Middle frontal gyrus (tissue), 1 donor: ENCODE data around the gene TIPRL.
A peak's percentile ranks its signal among the peaks of the same experiment; 100 is the strongest.

Experiments used
- DNase-seq: peaks from one replicate; pipeline ENCODE4 v3.0.0-alpha.2; 2015; ENCODE audit warnings: low spot score; ENCODE audit errors: extremely low spot score

Gene TIPRL

DNA sequence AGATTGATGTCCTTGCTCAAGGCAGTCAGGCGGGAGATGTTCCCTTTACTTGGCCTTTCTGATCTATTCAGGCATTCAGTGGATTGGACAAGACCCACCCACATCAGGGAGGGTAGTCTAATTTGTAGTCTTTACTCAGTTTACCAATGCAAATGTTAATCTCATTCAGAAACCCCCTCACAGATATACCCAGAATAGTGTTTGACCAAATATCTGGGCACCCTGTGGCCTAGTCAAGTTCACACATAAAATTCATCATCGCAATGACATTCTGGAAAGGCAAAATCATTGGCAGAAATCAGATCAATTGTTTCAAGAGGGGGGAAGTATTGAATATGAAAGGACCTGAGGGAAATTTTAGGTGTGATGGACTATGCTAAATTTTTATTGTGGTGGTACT lies 34.6 kb downstream of the TIPRL start:
- DNase-seq, result no peak

DNA sequence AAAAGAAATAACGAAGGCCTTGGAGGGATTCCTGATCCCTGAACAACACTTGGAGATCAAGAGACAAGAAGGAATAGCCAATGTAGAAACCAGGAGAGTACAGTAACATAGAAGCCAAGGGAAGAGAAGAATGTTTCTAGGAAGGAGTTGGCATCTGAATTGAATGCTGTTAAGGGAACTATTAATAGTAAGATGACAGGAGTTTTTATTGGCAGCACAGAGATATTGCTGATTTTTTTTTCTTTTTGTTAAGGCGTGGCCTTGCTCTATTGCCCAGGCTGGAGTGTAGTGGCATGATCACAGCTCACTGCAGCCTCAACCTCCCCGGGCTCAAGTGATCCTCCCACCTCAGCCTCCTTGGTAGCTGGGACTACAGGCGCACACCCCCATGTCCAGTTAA lies 37.4 kb downstream of the TIPRL start:
- DNase-seq, result no peak

DNA sequence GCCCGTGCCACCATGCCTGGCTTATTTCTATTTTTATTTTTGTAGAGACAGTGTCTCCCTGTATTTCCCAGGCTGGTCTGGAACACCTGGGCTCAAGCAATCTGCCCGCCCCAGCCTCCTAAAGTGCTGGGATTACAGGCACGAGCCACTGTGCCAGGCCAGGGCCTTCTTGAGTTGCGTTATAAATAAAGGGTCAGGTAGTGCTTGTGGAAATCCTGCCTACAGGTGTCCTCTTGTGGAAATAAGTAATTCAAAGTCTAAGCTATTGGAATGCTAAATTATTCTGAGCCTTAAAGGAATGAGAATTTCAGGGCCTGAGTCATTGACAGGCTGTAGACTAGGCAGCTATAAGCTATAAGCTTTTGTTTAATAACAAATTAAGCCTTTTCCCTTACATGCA lies 38.9 kb downstream of the TIPRL start:
- DNase-seq, result no peak

DNA sequence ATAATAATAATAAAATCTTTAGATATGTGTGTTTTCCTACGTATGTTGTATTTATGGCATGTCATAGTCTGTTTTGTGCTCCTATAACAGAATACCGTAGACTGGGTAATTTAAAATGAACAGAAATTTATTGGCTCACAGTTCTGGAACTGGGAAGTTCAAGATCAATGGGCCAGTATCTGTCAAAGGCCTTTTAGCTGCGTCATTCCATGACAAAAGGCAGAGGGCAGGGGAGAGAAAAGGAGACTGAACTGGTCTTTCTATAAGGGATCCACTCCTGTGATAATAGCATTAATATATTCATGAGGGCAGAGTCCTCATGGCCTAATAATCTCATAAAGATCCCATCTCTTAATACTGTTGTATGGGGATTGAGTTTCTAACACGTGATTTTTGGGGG lies 39.9 kb downstream of the TIPRL start:
- DNase-seq, result no peak

DNA sequence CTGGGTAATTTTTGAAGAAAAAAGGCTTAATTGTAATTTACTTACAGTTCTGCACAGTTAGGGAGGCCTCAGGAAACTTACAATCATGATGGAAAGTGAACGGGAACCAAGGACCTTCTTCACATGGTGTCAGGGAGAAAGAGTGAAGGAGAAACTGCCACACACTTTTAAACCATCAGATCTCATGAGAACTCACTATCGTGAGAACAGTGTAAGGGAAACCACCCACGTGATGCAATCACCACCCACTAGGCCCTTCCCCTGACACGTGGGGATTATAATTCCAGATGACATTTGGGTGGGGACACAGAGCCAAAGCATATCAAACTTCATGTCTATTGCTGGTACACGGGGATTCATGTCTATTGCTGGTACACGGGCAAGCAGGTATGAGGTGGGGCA lies 41.7 kb downstream of the TIPRL start:
- no peak for DNase-seq

DNA sequence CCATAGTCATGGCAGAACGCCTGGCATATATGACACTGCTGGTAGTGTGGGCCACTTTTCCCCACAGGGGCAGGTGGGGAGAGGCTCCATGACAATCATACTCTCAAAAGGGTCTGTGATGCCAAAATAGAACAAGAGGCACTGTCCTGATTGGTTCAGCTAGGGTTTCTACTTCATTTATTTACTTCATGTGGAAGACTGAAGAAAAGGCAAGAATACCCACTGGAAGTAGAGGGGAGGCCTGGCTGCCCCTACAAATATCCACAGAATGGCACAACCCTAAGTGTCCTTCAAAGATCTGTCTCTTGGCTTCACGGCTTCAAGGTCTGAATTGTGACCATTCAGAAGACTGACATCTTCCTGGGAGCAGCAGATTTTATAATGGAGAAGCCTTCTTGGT lies 42.5 kb downstream of the TIPRL start:
- no peak for DNase-seq

DNA sequence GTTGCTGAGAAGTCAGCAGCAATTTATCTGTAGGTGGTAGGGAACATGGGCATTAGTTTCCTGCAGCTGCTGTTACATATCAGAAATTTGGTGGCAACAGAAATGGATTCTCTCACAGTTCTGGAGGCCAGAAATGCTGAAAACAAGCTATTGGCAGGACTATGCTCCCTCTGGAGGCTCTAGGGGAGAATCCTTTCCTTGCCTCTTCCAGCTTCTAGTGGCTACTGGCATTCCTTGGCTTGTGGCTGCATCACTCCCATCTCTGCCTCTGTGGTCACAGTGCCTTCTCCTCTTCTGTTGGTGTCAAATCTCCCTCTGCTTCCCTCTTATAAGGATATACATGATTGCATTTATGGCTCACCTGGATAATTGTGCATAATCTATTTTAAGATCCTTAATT lies 44.5 kb downstream of the TIPRL start:
- DNase-seq, result no peak

DNA sequence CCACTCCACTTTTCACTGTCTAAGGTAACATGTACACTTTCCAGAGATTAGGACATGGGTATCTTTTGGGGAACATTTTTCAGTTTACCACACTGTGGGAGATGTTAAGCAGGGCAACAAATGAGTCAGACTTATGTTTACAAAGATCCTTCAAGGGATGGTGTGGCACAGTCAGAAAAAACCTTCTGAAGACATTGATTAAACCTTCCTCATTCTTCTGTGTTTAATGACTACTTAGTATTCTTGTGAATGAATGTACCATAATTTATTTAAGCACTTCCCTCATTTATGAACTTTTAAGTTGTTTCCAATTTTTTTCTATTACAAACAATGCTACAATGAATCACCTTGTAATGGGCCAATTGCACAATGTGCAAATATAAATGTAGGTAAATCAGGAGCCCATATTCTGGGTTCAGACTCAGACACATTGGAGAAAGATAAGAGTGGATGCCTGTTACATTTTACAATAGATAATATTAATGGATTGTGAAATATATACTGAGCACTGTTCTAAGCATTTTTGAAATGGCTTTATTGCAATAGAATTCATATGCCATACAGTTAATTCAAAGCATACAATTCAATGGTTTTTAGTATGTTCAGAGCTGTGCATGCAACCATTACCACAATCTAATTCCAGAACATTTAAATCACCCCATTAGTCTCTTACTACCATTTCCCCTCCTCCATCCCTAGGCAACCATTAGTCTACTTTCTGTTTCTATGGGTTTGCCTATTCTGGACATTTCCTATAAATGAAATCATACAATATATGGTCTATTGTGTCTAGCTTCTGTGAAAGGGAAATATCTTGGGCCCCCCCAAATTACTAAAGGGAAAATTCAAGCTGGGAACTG lies 45.1 kb downstream of the TIPRL start:
- no peak for DNase-seq

DNA sequence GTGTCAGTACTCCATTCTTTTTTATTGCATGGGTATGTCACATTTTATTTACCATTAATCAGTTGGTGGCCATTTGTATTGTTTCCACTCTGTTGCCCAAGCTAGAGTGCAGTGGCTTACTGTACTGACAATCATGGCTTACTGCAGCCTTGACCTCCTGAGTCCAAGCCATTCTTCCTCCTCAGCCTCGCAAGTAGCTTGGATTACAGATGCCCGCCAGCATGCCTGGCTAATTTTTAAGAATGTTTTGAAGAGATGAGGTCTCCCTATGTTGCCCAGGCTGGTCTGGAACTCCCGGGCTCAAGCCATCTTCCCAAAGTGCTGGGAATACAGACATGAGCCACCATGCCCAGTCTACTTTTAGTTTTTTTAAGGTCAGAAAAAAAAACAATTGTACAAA lies 46.2 kb downstream of the TIPRL start:
- no peak for DNase-seq

DNA sequence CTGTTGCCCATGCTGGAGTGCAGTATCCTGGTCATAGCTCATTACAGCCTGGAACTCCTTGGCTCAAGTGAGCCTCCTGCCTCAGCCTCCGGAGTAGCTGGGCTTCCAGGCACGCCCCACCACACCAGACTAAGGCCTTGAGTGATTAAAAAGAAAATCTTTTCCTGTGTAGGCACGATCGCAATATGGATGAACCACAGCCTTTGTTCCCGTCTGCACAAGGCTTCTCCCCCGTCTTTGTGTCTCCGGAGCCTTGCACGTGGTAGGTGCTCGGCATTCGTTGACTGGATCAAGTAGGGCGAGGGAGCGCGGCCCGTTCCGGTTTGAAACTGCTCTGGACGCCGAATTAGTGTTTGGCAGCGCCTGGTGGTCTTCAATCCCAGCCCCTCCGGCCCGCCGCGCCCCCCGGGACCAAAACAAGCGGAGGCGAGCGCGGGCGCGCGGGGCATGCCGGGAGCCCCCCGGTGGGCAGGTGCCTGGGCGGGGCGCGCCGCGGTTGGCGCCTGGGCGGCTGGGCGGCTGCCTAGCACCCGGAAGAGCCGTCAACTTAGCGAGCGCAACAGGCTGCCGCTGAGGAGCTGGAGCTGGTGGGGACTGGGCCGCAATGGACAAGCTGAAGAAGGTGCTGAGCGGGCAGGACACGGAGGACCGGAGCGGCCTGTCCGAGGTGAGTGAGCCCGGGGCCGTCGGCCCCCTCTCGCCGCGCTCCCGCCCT lies 46.9 kb downstream of the TIPRL start, which contains the start of gene SFT2D2:
Gene SFT2D2, plus strand, starts transcription at position 529 of the 715 bp plus-strand sequence. Its CDS starts 76 bp downstream, at position 605.
- peak; percentile 11 for DNase-seq

DNA sequence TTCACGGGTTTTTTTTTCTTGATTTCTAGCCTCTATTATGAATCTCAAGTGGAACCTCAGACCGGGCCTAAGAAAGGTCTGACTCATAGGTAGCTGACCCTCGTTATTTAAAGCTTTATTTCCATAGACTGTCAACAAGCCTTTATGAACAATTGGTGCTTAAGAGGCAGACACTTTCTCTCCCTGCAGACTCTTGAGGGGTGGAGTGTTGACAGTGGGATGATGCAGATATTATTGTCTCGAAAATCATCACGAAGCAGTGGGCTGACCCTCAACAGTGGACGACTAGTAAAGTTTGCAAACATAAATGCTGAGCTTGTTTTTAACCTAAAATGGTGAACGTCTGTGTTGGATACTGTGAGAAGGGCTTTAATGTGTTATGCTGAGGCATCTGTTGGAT lies 48.9 kb downstream of the TIPRL start:
- no peak for DNase-seq

DNA sequence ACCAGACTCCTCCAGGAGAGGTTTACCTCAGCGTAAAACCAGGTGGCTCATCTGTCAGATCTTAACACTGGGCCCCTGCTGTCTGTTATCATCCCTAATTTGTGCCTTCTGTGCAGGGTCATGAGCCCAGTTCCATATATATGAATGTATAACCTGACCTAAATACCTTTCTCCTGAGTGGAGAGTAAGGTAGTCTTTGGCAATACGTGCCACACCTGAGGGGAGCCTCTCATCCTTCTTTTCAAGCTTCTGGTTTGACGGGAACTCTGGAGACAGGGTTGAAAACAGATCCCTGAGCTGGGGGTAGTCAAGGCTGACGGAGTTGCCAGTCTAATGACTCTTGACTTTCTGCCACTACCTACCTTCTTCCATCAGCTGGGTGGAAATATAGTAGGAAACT lies 51.1 kb downstream of the TIPRL start:
- no peak for DNase-seq

DNA sequence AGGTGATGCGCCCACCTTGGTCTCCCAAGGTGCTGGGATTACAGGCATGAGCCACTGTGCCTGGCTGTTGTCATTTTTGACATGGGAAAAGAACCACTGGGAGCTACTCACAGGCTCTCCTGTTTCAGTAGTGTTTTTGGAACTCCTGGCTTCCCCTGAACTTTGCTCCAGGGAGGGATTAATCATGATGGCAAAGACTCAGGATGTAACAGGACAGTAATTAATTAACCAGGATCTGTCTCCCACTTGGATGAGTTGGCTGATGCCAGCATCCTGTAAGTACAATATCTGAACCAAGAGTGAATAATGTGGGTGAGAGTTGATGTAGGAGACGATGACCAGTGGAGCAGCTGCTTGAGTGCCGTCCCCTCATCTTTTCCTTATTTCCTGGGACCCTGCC lies 51.9 kb downstream of the TIPRL start:
- DNase-seq, result no peak

DNA sequence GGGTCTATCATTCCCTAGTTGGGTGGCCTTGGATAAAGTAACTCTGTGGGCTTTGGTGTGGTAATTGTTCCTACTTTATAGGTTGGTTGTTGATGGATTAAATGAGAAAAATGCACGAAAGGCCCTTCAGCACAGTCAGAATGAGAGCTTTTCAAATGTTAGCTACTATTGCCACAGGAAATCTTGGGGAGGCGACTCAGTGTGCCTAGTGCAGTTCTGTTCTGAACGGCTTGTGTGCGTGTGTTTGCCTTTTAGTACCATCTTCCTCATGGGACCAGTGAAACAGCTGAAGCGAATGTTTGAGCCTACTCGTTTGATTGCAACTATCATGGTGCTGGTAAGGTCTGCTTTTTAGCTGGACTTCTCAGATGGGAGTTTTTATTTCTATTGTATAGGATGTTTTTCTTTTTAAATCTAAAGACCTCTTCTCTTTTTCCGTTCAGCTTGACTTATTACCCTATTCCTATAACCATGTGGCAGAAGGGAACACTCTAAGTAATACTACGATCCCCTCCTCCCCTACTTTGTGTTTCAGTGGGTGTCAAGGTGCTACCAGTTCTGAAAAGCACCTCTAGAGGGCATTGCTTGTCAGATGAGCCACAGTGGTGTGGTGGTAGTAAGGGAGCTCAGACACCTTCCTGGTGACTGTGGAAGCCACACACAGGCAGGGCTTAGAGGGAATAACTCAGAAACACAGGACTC lies 56.2 kb downstream of the TIPRL start:
- no peak for DNase-seq

DNA sequence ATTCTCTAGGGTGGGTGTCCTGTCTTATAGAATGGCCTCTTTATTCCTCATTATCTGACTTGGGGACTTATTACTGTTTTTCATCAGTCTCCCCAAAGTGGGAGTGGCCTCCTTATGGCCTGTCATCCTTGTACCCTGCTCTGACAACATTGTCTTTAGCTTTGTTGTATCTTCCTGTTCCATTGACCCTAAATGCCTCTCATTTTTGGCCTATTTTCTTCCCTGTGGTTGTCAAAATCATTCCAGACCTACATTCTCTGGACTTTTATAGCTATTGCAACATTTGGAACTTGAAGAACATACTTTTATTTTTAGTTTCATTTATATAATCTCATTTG lies 56.8 kb downstream of the TIPRL start:
- DNase-seq, result no peak

DNA sequence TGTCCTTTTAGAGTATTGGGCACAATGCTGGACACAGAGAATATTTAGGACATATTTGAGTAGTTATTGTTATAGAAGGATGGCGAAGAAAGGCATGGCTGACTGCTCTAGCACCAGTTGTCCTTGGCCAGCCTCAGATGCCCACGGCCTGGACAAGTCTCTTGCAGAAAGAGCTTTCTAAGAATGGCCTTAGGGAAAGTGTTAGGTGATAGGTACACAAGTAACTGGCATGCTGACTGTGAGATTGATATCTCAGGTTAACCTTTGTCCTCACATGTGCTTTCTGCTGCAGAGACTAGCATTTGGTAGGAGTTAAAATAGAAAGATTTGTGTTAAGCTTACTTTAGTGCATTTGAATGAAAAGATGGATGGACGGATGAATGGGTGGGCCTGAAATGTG lies 57.2 kb downstream of the TIPRL start:
- no peak for DNase-seq

DNA sequence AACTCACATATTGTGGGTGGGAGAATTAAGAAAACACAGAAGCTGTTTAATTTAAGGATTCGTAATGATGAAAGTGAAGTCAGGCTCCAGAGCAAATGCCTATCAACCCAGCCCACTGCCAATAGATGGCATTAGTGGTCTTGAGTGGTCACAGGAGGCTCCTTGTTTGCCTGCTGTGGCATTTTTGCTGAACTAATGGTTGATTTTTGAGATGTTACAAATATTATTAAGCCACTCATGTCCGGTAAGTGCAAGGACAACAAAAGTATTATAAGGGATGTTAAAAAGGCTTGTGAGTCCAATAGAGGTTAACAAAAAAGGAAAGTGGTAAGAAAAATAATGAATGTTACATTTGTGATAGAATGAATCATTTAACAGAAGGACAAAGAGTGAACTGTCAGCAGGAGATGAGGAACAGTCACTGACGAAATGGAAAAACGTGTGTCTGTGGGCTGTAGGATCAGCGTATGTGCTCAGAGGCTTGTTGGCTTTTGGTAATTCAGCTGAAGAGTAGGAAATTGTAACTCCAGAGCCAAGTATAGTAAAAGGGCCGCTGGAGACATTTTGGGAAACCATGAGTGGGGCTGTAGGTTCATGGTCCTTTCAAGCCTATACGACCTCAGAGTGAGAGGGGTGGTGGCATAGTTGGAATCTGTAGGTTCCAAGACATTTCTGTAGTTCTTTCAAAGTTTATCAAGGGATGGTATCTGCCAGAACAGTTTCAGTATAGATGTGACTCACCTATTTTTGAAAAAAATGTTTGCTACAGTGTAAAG lies 58.3 kb downstream of the TIPRL start:
- DNase-seq, result no peak

DNA sequence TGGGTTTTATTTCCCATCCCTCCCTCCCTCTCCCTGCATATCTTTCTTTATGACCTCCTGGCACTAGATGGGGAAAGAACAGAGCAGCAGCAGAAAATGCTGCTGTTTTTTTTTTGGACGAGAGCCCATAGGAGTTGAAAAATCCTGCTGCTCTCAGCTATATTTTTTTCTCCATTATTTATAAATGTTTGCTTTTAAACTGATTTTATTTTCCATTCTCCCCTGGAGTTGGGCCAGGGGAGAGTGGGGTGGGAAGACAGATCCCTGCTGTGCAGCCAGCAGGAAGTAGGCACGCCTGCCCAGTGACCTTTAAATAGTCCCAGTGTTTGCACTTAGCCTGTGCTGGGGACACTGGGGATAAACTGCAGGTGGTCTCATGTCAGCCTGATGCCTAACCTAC lies 64.4 kb downstream of the TIPRL start:
- no peak for DNase-seq

DNA sequence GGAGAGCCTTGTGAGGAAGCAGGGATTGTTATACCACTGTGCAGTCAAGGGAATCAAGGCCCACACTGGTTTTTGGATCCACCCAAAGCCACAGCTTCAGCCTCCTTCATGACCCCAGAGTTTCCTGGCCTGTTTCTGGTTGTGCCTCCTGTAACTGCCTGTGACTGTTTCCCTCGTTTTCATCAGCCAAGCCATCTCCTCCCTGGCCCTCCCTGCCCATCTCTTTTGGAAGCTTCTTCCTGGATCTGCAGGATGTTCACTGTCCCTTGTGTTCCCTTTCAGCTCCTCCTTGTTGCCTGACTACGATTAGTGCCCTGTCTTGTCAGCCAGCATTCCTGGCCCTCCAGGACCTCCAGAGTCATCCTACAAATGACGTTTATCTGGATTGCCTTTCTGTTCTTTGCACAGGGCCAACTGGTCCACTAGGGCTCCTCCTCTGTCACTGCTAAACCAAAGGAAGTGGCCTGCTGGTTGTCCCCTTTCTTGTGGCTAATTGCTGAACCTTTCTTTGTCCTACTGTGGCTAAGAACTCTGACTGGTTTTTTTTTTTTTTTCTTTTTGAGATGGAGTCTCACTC lies 65.0 kb downstream of the TIPRL start:
- DNase-seq, result no peak

DNA sequence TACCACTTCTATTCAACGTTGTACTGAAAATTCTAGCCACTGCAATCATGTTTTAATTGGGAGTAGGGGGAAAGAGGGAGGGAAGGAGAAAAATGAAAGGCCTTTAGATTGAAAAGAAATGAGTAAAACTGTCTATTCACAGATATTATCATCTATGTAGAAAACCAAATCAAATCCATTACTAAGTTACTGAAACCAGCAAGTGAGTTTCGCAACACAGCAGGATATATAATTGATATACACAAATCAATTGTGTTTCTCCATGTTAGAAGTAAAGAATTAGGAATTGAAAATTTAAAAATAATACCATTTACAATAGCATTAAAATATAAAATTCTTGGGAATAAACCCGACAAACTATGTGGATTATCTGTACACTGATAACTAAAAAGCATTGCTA lies 66.3 kb downstream of the TIPRL start:
- no peak for DNase-seq

DNA sequence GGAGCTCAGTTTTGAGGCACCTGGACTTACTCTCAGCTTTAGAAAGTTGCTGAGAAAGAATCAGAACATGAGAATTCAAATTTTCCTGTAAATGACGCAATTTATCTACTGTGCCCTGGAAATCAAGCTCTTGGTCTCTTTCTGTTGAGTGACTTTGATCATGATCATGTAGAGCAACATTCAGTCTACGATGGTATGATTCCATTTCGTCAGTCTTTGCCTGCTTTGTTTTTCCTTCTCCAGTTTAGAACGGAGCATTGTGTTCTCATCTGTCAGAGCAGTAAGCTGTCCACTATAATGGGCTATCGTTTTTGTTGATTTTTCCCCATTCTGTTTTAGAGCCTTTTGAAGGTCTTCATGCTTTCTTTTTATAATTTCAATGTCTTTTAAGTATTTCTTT lies 67.7 kb downstream of the TIPRL start:
- DNase-seq, result no peak
